GM18519 (cell line): ENCODE data around the gene LHFPL3.
"Not testable (repeated sequence)": the region's sequence is repeated elsewhere in the genome, so short reads cannot be mapped to it uniquely, and the experiment has no call there.

ENCODE experiments used
- ATAC-seq: cut with Tn5 transposase; IDR thresholded peaks from one replicate; pipeline ENCODE4 v1.9.1; 2021; ENCODE audit warnings: mild to moderate bottlenecking, moderate library complexity; ENCODE audit not compliant: unreplicated experiment, low FRiP score

LHFPL3 gene

DNA sequence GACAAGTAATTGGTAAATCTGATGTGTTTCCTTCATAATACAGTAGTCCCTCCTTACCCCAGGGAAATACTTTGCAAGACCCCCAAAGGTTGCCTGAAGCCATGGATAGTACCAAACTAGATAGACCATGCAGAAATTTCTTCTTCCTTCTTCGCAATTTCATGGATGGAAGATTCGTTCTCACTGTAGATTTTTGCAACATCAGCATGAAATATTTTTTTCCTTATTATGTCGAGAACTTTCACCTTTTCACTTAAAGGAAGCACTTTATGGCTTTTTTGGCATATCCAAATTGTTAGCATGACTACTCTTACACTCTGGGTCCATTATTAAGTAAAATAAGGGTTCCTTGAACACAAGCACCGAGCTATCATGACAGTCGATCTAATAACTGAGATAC, 333.2 kb downstream of the LHFPL3 start:
- no peak for ATAC-seq

DNA sequence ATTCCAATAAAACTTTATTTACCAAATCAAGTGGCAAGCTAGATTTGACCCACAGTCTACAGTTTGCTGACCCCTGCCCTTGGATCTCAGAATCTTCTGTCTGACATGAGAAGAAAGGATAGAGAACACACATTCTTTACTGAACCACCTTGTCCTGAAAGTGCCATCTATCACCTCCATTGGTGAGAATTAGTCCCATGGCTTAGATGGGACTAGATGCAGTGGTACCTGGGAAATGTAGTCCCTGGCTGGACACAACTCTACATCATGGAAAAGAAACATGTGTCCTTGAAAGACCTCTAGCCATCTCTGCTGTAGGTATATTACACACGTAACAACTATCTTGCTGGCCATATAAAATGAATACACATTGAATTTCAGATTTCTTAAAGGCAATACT, 336.2 kb downstream of the LHFPL3 start:
- no peak for ATAC-seq

DNA sequence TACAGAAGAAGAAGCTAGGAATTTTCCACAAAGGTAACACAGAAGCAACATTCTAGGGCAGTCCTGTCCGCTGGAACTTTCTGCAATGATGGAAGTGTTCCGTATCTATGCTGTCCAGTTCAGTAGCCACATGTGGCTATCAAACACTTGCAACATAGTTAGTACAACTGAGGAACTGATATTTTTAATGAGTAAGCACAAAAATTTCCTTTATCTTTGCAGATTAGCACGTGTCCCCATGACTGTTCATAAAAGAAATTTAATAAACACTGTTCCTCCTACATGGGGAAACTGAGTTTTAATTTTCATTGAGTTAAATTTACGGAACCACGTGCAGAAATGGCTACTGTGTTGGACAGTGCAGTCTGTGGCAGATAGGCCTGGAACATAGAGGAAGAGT, 349.2 kb downstream of the LHFPL3 start:
- ATAC-seq, result no peak

DNA sequence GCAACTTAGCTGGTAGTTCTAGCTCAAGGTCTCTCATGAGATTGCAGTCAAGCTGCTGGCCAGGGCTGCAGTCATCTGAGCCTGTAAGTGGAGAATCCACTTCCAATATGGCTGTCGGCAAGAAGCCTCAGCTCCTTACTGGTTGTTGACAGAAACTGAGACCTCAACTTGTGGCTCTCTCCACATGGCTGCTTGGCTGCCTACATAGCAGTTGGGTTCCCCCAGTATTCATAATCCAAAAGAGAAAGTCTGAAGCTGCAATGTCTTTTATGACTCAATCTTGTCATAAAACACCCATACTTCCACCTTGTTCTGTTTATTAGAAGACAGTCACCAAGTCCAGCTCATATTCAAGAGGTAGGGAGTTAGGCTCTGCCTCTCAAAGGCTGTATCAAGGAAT, 350.7 kb downstream of the LHFPL3 start:
- no peak for ATAC-seq

DNA sequence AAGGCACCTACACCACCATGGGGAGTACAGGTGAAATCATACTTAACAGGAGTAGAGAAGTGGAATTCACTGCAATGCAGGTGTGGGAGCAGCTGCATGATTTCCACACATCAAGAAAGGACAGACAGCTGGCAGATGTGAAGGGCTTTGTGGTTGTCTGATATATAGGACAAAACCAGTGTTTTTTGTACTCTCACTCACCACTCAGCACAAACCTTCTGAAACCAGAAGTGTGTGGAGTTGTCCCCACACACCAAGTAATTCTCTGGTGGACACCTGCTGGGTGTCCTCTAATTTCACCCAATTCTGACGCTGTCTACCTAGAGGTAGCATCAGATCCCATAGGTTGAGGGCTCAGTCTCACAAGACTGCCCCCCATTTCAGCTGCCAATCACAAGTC, 357.9 kb downstream of the LHFPL3 start:
- no peak for ATAC-seq

DNA sequence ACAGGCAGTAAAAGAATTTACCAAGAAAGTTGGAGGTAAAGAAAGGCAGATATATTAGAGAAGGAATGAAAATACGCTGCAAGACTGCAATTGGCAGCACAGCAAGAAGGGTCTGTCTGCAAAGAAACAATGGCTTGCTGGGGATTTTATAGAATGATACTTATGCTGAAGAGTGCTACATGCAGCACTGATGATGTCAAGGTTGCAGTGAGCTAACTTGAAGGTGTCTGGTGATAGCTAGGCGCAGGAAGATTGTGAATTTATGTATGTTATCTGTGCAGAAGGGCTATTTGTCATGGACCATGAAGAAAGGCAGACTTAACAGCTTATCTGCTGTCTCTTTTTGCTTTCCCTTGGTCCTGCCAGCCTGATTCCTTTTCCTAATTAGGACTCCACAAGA, 366.3 kb downstream of the LHFPL3 start:
- no peak for ATAC-seq

DNA sequence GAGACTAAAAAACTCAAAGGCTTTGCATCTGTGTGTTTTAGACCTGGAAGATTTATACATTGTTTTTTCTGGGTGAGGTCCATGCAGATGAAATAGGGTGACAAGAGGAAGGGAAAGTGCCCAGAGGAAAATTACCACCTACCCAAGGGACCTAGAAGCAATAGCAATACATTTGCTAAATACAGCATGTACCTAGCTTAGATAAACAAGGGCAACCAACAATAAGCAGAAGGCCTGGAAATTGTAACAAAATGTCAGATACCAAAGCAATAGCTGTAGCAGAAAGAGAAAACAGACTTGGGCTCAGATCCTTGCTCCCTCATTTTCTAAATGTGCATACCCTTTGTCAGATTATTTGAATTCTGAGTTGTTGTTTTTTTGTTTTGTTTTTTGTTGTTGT, 367.2 kb downstream of the LHFPL3 start:
- no peak for ATAC-seq

DNA sequence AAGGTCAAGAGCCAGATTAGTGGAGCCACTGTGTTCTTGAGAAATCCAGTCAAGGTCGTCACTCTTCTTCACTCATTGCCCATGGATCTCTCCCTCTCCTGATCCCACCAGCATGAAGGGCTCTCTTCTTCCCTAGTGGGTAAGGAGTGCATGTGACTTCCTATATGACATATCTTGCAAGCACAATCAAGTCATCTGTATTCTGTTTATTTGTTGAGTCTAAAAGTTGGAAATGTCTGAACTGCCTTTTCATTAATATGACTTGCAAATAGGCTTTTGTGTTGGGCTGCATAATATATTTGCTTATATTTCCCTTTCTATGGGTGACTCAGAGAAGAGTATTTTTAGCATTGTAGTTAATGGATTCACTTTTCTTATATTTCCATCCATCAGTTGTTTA, 371.9 kb downstream of the LHFPL3 start:
- no peak for ATAC-seq

DNA sequence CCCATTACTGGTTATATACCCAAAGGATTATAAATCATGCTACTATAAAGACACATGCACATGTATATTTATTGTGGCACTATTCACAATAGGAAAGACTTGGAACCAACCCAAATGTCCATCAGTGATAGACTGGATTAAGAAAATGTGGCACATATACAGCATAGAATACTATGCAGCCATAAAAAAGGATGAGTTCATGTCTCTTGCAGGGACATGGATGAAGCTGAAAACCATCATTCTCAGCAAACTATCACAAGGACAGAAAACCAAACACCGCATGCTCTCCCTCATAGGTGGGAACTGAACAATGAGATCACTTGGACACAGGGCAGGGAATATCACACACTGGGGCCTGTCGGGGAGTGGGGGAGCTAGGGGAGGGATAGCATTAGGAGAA, 392.6 kb downstream of the LHFPL3 start:
- ATAC-seq, result not testable (repeated sequence)

DNA sequence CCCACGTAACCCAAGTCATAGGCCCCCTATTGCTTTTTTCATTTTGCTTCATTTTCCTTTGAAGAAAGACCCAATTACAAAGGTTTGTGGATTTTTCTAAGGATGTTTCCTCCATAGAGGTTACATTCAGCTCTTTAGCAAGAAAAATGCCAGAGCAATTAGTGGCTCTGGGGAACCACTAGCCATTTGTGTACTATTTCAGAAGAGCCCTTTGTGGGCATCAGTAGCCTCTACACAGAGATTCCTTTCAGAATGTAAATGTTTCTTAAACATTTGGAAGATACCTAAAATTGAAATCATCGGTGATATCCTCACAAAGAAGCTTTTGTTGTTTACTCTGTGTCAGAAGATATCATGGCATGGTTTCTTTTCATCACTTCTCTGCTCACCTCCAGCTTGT, 394.6 kb downstream of the LHFPL3 start:
- no peak for ATAC-seq

DNA sequence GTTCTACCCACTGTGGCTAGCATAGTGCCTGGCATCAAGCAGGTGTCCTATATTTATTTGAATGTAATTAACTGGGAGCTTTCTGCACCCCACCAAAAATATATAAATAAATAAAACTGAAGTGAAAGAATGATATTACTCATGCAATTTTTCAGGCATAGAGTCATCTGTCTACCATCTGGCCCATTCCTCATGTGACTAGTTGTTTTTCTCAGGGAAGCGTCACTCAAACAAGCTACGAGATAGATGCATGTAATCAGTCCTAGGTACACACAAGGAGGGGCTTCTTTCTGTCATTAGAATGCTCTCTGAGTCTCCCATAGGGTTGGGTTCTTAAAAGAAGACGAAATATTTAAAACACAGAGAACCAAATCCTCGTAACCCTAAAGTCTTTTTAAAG, 430.1 kb downstream of the LHFPL3 start:
- ATAC-seq, result no peak

DNA sequence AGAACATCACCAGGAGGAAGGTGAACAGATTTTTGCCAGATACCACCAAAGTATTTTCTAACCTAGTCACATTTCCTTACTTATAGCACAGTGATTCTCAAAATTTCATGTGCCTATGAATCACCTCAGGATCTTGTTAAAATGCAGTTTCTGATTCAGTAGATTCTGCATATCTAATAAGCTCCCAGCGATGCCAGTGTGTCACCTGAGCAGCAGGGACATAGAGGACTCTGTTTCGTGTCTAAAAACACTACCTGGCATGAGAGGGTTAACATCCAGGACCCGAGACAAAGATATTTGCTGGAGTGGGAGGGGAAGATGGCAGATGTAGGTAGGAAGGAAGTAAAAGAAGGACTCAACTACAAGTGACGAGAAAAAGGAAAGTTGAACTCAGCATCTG, 433.5 kb downstream of the LHFPL3 start:
- ATAC-seq, result no peak

DNA sequence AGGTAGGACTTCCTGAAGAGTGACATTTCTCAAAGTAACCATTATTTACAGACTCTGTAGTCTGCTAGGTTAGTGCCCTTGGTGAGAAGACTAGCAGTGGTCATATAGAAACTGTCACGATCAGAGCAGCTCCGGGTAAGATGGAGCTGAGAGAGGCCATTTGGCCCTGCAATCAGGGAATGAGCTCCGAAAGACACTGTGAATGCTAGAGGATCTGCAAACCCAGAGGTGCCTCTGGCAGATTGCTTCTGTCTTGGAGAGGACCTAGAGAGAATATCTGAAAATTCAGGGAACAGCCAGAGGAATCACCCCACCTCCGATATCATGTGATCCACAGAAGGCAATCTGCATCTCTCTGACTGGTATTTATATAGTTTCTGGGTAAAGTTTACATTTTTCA, 438.7 kb downstream of the LHFPL3 start:
- no peak for ATAC-seq

DNA sequence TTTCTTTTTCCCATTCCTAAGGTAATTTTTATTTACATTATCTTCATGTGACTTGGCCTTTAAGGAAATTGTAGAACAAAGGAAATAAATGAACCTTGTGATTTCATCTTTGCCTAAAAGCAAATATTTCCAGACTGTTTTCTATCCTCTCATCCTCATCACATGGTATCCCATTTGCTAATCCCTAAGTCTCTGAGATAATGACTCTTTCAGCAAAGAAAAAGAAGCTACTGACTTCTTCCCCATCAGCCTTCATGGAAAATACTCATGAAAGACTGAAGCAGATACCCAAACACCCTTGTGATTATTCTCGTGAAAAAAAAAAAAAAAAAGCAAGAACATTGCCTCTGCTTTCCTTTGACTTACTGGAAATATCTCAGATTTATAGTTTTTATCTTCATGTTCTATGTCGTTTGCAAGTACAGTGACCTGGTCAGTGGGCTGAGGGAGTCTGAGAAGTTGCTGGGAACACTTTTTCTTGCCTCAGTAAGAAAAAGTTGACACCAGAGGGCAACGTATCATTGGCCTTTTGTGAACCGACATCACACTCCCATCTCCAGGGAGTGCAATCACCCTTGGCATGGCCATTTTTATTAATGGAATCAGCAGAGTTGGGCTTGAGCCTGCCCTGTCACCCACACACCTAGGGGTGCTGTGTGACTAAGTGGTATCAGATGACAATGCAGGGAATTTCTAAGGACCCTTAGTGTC, 439.6 kb downstream of the LHFPL3 start:
- ATAC-seq, result no peak

DNA sequence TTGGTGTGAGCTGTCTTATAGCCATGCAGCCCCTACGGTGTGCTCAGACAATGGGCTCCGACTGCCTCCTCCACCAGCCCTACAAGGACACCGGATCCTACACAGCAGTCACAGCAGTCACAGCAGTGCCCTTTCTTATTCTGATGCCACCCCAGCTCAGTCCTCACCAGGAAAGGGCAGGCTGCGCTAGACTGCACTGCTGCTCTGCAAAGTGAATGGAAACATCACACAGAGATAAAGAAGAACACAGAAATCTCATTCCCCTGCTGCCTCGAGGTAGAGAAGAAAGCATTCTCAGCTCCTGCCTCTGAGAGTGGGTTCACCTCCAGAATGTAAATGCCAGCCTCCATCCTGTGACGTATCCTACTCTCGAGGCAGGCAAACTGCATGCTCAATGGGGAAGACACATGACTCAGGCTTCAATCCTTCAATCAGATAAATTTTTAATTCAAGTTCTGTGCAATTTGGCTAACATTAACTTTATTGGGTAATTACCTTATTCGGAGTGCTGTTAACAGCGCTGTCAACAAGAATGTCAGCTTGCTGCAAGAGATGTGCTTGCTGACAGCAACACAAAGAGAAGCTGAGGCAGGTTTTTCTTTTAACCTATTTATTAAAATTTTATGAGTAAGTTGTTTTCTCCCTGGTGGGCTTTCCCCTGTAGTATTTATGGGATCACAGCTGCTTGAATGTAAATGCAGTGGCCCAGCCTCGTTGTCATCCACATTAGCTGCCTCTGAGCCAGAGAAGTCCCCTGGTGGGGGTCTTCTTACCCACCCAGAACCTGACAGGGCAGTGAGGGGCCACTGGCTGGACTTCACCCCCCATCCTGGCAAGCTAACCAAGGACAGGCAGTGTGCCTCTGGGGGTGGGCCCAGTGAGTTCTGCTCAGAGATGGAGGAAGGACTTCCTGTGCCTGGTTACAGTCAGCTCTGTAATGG, 444.3 kb downstream of the LHFPL3 start:
- ATAC-seq, result no peak

DNA sequence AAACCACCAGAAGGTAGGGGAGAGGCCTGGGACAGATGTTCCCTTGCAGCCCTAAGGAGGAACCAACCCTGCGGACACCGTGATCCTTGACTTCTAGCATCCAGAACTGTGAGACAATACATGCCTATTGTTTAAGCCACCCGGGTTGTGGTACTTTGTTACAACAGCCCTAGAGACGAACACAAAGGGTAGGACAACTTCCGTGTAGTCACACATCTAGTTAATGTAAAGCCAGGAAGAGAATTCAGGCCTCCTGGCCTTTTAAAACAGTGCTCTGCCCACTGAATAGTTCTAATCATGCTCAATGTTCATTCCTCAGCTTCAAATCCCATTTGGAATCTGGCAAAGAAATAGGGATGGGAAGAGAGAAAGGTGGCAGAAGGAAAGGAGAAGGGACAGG, 445.4 kb downstream of the LHFPL3 start:
- ATAC-seq, result no peak

DNA sequence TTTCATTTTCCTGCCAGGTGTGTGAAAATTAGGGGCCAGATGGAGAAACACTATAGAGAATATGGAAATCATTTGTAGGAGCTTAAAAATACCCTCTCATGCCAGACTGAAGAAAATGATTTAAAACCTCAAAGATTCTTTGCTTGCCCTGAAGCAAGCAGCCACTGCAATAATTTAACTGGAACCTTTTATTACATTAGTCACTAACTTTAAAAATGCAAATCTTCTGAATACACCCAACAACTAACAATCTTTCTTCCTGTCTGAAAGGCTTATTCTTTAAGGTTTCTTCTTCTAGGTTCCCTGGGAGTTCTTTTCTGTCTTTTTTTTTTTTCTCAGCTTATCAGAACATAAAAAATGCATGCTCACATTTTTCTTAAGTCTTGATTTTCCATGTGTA, 447.1 kb downstream of the LHFPL3 start:
- no peak for ATAC-seq

DNA sequence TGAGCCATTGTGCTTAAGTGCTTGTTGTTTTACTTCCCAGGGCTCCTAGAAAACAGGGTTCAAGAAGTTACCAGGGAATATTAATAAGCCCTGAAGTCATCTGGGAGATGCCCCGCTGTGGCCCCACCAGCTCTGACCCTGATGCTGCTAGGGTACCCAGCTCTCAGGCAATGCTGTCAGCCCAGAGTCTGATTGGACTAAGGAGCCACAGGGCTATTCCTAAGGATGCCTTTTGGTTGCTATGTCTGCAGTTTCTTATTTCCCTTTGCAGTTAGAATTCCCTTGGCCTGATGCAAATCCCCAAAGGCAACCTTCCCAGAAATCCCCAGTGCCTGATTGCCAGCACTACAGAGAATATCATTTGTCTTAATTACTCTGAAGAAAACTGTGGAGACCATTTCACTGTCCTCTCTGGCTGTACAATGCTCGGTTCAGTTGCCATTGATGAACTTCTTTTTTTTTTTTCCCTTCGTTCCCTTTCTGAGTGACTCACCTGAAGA, 448.9 kb downstream of the LHFPL3 start:
- no peak for ATAC-seq

DNA sequence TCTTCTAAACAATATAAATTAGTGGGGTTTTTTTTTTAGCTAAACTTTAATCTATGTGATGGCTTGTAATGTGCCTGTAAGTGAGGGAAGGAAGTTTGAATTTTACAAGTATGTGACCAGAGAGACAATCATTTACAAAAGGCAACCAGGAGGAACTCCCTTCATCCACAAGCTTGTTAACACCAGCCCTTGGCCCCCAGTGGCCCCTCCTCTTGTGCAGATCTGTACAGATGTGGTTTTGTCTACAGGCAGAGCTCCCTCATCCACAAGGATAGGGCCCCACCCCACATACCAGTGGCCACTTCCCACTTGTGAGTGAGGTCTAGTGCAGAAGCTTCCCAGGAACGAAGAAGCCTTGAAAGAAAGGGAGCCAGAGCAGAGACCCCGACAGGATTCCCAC, 451.5 kb downstream of the LHFPL3 start:
- no peak for ATAC-seq

DNA sequence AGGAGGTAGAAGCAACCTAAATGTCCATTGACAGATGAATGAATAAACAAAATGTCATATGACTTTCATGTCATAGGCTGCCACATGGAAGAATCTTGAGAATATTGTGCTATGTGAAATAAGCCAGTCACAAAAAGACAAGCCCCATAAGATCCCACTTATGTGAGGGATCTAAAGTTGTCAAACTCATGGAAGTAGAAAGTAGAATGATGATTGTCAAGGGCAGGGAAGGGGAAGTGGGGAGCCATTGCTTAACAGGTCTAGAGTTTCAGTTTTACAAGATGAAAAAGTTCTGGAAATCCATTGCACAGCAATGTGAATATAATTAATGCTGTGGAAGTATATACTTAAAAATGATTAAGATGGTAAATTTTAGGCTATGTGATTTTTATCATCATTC, 456.3 kb downstream of the LHFPL3 start:
- no peak for ATAC-seq

DNA sequence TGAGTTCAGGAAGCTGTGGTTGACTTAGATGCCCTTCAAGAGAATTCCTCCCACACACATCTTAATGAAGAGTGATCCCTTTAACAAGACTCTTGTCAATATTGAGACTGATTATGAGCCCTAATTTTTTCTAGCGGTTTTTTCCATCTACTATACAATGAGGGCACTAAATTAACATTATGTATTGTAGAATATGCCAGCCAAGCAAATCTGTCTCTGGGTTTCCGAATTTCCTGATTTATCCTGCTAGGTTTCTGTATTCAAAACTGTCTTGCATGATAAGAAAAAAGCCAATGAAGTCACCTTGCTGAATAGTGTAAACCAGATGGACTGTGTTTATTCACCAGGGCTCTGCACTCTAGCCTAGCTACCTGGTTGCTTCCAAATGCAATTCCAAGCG, 461.4 kb downstream of the LHFPL3 start:
- ATAC-seq, result no peak

DNA sequence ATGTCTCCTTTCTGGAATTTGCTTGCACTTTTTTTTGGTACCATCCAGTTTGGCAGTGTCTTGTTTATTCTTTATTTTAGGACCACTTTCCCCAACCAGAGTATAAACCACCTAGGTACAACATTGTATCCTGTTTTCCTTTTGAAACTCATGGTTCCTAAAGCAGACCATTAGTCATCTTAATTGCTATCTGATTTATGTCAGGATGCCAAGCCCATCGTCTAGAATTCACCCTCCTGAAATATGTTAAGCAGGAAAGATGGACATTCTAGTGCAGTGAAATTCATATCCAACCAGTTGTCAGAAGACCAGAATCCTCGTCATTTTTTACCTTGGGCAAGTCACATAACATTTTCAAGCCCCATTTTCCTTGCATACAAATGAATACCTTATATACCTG, 462.0 kb downstream of the LHFPL3 start:
- no peak for ATAC-seq
